K562 (cell line): Measurements from ENCODE around the gene ASB18.

ENCODE experiments used
- HCFC1 ChIP-seq: IDR thresholded peaks from 2 replicates; pipeline ENCODE4 v1.6.1; 2012; ENCODE audit warnings: low read depth, low read length, improper control_type of control experiment
- MYC ChIP-seq, 2 experiments: fragments of 250-450 bp in 1 of 2; sonication (Bioruptor Pico) in 1 of 2; IDR thresholded peaks; 2 replicates each; pipeline versions ENCODE4 v1.5.1 to v1.6.1; 2012 to 2021; ENCODE audit warnings: low read depth in 2 of 2, borderline replicate concordance in 1 of 2, improper control_type of control experiment in 1 of 2, low read length in 1 of 2, mild to moderate bottlenecking in 1 of 2, moderate library complexity in 1 of 2
- ZKSCAN1 ChIP-seq: fragments of 150-350 bp; IDR thresholded peaks from 2 replicates; pipeline ENCODE4 v1.6.1; 2016; ENCODE audit warnings: low read depth, low read length
- TF ChIP-seq, protein P1 (sequence below), 2 experiments: fragments of 150-350 bp in 1 of 2; IDR thresholded peaks; 2 replicates each; pipeline ENCODE4 v1.6.1; 2012 to 2016; ENCODE audit warnings: low read depth in 2 of 2, low read length in 2 of 2, mild to moderate bottlenecking in 1 of 2, moderate library complexity in 1 of 2
- TF ChIP-seq, protein P2 (sequence below): sonication (generic); formaldehyde crosslinking; IDR thresholded peaks from 2 replicates; pipeline ENCODE4 v1.5.0; 2020; ENCODE audit warnings: missing genetic modification reagents
- TF ChIP-seq, protein P3 (sequence below), 3 experiments: IDR thresholded peaks in 2 of 3; conservative IDR thresholded peaks in 1 of 3; 2 replicates each; pipeline ENCODE4 v1.5.1; 2011 to 2012; ENCODE audit warnings: low read length in 3 of 3, mild to moderate bottlenecking in 3 of 3, control low read depth in 2 of 3, improper control_type of control experiment in 1 of 3, inconsistent platforms in 1 of 3, low read depth in 1 of 3, mixed read lengths in 1 of 3, moderate library complexity in 1 of 3; ENCODE audit not compliant: insufficient read depth in 2 of 3

DNA sequence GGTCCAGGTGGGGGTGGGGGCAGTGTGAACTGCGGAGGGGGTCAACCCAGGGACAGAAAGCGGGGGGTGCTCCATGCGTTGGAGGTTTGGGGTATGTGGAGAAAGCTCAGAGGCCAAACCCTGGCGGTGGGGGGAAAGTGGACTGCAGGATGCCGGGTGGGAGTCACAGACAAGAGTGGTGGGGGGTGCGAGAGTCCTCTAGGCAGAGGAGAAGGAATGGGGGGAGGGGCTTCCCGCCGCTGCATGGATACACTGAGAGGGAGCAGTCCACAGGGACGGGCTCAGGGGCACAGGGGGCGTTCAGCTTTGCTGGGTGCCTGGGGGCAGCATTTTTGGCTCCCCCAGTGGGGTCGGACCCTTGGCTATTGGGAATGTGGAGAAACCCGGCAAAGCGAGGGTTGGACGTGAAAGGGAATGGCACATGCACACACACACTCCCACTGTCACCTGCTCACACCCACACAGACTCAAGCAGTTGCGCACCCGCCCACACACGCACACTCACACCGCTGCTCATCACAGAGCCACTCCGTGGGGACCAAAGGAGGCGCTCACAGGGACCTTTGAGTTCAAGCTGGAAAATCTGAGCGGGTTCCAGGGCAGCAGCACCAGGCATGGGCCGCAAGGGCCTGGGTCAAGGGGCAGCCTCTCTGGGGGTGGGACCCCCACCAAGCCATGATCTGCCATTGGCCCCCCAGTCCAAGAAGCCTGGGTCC, 103.7 kb downstream of the ASB18 start:
- TF ChIP-seq, protein P1, sequence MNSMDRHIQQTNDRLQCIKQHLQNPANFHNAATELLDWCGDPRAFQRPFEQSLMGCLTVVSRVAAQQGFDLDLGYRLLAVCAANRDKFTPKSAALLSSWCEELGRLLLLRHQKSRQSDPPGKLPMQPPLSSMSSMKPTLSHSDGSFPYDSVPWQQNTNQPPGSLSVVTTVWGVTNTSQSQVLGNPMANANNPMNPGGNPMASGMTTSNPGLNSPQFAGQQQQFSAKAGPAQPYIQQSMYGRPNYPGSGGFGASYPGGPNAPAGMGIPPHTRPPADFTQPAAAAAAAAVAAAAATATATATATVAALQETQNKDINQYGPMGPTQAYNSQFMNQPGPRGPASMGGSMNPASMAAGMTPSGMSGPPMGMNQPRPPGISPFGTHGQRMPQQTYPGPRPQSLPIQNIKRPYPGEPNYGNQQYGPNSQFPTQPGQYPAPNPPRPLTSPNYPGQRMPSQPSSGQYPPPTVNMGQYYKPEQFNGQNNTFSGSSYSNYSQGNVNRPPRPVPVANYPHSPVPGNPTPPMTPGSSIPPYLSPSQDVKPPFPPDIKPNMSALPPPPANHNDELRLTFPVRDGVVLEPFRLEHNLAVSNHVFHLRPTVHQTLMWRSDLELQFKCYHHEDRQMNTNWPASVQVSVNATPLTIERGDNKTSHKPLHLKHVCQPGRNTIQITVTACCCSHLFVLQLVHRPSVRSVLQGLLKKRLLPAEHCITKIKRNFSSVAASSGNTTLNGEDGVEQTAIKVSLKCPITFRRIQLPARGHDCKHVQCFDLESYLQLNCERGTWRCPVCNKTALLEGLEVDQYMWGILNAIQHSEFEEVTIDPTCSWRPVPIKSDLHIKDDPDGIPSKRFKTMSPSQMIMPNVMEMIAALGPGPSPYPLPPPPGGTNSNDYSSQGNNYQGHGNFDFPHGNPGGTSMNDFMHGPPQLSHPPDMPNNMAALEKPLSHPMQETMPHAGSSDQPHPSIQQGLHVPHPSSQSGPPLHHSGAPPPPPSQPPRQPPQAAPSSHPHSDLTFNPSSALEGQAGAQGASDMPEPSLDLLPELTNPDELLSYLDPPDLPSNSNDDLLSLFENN (IDR thresholded peaks at IDR 0.05; ENCODE audit: low read depth in 2 of 2, low read length in 2 of 2): no peak
- TF ChIP-seq HCFC1 (no peak), MYC (IDR thresholded peaks at IDR 0.05; ENCODE audit: low read depth, low read length) (no peak), MYC (CRISPR knock-in tag; IDR thresholded peaks at IDR 0.05; ENCODE audit: borderline replicate concordance, low read depth) (no peak), ZKSCAN1 (no peak)
- TF ChIP-seq, protein P2, sequence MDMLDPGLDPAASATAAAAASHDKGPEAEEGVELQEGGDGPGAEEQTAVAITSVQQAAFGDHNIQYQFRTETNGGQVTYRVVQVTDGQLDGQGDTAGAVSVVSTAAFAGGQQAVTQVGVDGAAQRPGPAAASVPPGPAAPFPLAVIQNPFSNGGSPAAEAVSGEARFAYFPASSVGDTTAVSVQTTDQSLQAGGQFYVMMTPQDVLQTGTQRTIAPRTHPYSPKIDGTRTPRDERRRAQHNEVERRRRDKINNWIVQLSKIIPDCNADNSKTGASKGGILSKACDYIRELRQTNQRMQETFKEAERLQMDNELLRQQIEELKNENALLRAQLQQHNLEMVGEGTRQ (CRISPR knock-in tag): no peak
- TF ChIP-seq, protein P3, sequence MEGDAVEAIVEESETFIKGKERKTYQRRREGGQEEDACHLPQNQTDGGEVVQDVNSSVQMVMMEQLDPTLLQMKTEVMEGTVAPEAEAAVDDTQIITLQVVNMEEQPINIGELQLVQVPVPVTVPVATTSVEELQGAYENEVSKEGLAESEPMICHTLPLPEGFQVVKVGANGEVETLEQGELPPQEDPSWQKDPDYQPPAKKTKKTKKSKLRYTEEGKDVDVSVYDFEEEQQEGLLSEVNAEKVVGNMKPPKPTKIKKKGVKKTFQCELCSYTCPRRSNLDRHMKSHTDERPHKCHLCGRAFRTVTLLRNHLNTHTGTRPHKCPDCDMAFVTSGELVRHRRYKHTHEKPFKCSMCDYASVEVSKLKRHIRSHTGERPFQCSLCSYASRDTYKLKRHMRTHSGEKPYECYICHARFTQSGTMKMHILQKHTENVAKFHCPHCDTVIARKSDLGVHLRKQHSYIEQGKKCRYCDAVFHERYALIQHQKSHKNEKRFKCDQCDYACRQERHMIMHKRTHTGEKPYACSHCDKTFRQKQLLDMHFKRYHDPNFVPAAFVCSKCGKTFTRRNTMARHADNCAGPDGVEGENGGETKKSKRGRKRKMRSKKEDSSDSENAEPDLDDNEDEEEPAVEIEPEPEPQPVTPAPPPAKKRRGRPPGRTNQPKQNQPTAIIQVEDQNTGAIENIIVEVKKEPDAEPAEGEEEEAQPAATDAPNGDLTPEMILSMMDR (IDR thresholded peaks at IDR 0.05 in 2 of 3, conservative IDR thresholded peaks at IDR 0.05 in 1 of 3; ENCODE audit: insufficient read depth in 2 of 3, low read depth in 1 of 3, low read length in 3 of 3): no peak
